HuH-7.5 (cell line): ENCODE measurements around the gene BBS1.
"Not testable (repeated sequence)": the region's sequence is repeated elsewhere in the genome, so short reads cannot be mapped to it uniquely, and the experiment has no call there.

Source experiments
- DNase-seq: peaks from one replicate; pipeline ENCODE4 v3.0.0; 2011; ENCODE audit warnings: low spot score

Gene BBS1

DNA sequence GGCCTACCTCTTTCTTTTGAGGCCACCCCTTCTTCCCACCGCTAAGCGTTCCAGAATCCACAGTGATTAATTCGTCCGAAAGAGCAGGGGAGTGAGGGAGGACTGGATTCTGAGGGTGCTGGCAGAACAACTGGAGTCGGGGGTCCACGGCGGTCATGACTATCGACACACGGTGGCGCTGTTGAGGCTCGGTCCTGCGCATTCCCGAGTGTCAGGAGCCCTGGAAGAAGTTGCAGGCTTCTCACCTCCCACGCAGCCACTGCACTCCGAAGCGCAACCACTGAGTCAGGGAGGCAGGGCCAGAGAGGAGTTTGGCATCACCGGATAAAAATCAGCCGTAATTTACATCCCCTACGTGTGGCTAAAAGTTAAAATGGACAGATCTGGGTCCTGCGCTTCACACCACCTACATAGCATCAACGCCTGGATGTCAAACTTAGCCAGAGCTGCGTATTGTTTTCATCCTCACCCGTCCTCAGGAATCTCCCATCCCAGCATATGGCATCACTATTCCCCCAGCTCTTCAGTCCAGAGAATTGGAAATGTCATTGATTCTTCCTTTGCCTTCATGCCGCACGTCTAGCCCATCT is 68.7 kb downstream of the BBS1 start:
- peak; percentile 100 for DNase-seq

GRCh38 chr11:66580803-66581202 is 70.4 kb downstream of the BBS1 start:
- no peak for DNase-seq

DNA sequence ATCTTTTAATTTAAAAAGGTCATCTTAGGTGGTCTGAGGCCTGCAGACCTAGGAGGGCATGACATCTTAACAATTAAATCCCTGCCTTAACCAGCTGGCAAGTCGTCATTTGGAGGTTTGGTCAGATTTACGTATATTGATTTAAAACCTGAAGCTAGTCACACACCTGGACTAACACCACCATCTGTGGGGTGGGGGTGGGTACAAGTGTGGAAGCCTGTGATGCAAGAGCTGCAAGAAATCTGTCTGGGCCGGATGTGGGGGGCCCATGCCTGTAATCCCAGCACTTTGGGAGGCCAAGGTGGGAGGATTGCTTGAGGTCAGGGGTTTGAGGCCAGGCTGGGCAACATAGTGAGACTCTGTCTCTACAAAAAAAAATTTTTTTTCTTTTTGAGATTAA is 70.8 kb downstream of the BBS1 start:
- DNase-seq, result no peak

DNA sequence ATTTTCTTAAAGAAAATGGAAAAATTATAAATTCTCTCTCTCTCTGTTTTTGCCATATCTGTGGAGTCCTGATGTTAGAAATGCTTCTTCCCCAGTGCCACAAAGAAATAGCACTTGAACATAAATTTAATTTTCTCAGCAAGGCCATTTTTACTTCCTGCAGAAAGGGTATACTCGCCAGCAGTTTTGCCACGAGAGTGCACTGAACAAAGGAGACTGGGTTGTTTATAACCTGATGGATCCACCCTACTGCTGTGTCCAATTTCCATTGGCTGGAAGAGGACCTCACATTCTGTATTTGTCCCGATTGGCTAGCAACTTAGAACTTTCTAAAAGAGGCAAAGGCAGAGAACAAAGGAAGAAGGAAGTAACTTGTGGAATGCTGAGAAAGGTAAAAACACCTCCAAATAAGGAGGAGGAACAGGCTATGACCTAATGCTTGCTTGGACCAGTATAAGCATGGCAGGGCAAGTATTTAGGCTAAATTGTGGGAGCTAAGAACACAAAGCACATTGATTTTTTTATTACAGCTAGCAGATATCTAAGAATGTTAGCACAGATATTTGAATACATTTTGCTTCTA is 72.2 kb downstream of the BBS1 start:
- not testable (repeated sequence) for DNase-seq
